HG02840 (cell line): ENCODE measurements around the gene SSH3.
"Not testable (repeated sequence)": the region's sequence is repeated elsewhere in the genome, so short reads cannot be mapped to it uniquely, and the experiment has no call there.

Source experiments
- ATAC-seq: cut with Tn5 transposase; IDR thresholded peaks from one replicate; pipeline ENCODE4 v1.9.1; 2021; ENCODE audit warnings: mild to moderate bottlenecking, moderate library complexity, moderate number of reproducible peaks; ENCODE audit not compliant: unreplicated experiment, low FRiP score

The SSH3 gene, protein sequence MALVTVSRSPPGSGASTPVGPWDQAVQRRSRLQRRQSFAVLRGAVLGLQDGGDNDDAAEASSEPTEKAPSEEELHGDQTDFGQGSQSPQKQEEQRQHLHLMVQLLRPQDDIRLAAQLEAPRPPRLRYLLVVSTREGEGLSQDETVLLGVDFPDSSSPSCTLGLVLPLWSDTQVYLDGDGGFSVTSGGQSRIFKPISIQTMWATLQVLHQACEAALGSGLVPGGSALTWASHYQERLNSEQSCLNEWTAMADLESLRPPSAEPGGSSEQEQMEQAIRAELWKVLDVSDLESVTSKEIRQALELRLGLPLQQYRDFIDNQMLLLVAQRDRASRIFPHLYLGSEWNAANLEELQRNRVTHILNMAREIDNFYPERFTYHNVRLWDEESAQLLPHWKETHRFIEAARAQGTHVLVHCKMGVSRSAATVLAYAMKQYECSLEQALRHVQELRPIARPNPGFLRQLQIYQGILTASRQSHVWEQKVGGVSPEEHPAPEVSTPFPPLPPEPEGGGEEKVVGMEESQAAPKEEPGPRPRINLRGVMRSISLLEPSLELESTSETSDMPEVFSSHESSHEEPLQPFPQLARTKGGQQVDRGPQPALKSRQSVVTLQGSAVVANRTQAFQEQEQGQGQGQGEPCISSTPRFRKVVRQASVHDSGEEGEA

GRCh38 chr11:67303132-67303834, at the start of gene SSH3:
SSH3 (plus strand) TSS chr11:67303530; CDS start chr11:67303626, 96 bp downstream.
- no peak for ATAC-seq

DNA sequence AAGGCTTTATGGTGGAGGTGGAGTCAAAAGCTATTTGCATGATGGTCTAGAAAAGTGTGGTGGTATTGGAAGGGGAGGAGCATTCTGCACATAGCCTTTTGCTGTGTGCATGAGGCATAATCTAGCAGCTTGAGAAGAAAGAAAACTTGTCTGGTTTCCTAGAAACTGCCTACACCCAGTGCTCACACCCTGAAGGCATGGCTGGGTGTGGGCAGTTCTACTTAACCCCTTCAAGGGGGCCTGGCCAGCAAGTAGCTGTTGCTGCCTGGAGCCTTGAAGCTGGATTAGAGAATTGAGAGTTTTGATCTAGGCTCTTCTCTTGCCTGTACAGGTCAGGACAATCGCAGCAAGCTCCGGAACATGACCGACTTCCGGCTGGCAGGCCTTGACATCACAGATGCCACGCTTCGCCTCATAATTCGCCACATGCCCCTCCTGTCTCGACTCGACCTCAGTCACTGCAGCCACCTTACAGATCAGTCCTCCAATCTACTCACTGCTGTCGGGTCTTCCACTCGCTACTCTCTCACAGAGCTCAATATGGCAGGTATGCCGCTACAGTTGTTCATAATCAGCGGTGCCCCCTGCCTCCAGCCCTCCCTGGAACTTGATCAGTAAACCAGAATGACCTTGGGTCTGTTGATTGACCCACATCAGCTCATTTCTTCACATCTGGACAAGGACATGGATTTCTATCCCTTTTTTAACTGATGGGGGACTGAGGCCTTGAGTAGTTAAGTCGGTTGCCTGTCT, 49.3 kb upstream of the SSH3 start:
- ATAC-seq: no peak

GRCh38 chr11:67254798-67255197, 48.5 kb upstream of the SSH3 start:
- no peak for ATAC-seq

DNA sequence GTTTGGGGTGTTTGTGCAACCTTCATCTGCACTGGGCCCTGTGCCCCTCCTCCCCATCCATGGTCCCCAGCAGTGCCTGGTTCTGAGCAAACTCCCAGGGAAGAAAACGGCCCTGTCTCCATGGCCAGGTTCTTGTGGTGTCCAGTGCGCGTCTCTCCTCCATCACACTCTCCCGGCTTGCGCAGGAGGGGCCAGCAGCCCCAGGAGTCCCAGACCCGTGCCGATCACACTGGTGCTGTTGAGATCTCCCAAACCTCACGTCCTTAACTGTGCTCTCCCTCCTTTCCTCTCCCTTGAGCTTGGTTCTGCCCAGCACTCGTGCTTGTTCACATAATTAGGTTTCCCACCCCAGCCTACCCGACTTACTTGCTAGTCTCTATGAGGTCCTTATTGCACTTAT, 48.0 kb upstream of the SSH3 start:
- no peak for ATAC-seq

DNA sequence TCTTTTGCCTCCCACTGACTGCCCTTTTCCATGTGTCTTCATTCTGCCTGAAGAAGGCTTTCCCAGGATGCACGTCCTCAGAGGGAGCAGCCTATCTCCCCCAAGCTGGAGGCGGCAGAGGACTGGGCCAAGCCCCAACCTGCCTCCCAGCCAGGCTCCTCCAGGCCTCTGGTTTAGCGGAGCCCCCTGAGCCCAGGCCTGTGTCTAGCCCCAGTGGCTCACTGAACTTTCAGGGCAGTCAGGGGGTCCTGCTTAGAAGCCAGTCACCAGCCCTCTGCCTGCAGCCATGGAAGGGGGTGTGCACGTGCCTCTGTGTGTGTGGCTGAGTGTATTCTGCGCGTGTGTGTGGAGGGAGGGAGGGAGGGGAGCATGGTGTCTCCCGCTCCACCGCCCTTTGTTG, 47.5 kb upstream of the SSH3 start:
- no peak for ATAC-seq

DNA sequence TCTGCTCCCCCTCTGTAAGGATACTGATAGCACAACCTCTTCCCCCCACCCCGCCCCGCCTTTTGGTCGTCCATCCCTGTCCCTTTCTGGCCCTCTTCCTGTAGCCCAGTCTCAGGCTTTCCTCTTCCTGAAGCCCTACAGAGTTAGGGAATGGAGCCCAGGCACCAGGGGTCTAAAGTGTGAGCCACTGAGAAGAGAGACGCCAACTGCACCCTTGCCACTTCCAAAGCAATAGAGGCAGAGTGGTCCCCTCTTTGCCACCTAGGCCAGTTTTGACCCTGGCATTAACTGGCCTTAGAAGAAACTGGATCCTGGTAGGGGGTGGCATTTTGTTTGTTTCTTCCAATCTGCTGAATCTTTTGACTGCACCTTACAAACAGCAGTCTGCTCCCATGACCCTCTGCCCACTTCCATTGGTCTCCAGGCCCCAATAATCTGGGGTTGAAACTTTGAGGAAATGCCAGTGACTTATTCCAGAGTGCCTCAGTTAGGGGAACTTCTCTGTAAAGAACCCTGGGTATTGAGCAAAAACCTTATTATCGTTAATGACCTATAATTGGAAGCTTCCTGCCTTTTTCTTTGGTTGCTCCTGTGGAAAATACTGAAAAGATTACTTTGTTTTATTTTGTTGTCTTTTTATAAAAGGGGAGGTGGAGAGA, 46.7 kb upstream of the SSH3 start:
- ATAC-seq: no peak

DNA sequence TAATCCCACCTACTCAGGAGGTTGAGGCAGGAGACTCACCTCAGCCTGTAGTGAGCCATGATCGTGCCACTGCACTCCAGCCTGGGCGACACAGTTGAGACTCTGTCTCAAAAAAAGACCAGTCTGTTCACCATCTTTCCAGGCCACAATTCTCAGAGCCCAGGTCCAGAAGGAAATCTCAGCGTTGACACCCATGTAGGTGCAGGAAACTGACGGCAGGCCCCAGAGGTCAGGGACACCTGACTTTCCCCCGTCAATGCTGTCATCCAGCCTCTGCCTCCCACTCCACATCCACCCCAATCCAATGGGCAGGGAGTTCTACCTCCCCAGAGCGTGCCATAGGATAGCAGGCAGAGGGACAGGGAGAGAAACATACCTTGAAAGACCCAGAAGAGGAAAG, 42.9 kb upstream of the SSH3 start:
- ATAC-seq: no peak

- not testable (repeated sequence) for ATAC-seq
Measured at GRCh38 chr11:67260885-67261639, 42.3 kb upstream of the SSH3 start.

- no peak for ATAC-seq
Measured at GRCh38 chr11:67261640-67261945, 41.7 kb upstream of the SSH3 start.

DNA sequence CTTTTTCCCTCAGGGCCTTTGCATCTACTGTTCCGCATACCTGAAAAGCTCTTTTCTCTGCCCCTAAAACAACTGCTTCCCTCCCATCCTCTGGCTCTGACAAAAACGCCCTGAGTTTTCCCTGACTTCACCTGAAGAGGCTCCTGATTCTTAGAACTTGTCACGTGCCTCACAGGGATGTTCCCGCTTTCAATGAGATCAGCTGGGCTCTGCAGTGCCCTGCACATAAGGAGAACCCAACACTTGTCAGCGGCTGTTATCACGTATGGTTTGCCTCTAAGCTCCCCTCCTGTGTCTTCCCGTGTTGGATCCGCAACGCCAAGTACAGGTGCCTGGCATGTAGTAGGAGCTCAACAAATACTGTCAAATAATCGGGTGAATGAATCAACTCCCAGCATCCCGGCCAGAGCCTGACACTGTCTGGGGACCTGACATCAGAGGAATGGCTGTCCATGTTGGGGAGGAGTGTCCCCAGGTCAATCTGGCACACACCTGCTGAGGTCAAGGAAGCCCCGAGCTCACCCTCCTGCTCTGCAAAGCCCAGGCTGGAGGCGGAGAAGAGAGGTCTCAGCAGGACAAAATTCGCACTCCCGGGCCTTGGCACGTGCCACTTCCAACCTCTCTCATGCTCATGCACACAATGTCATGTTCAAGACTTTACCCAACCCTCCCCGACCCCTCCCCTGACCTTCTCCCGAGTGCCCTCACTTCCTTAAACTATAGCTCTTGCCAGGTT, 41.2 kb upstream of the SSH3 start:
- ATAC-seq: no peak

DNA sequence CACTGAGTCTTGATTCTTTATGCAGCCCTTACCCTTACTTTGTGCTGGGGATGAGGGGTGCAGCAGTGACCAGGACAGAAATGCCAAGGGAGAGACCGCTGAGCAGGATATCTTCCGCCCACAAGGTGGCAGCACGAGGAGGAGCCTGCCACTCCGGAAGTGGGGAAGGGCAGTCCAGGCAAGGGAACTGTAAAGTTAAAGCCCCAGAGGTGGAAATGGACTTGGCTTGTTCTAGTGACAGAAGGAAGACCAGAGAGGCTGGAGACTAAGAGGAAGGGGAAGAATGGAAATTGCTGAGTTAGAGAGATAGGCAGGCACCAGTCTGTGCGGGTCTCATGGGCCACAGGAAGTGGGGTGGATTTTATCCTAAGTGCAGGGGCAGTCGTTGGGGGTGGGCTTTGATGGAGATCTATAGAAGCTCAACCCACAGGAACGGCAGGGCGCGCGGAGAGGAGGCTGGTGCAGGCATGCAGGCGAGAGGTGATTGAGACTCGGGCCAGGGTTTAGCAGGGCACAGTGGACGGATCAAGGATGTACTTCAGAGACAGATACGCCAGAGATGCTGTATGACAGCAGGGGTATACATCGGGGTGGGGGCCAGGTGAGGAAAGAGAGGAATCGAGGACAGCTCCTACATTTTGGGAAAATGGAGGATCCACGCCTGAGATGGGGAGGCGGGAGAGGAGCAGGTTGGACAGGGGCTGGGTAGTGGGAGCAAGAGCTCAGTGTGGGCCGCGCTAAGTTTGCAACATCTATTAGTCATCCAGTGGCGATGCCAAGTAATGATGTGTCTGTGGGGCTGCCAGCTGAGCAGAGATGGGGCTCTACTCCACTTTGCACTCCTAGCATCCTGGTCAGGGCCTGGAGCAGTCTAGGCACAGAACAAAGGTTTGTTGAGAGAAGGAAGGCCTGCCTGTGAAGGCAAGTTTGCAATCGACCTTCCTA, 40.3 kb upstream of the SSH3 start:
- no peak for ATAC-seq

GRCh38 chr11:67264260-67264659, 39.1 kb upstream of the SSH3 start:
- no peak for ATAC-seq

GRCh38 chr11:67264877-67265632, 38.3 kb upstream of the SSH3 start:
- no peak for ATAC-seq

- no peak for ATAC-seq
Measured at GRCh38 chr11:67265633-67266448, 37.5 kb upstream of the SSH3 start.

- ATAC-seq: no peak
Measured at GRCh38 chr11:67266449-67267187, 36.7 kb upstream of the SSH3 start, which contains the start of gene GRK2. GRK2 (plus strand) TSS chr11:67266473; CDS start chr11:67266700, 227 bp downstream.
